Sciatic nerve (tissue), 2 donors: ENCODE results near the gene LRRC1. TPM values are rescaled to one million over a fixed set of nuclear protein-coding genes. Genes with fewer than 3 reads are reported as not detected.

ENCODE experiments used
- ATAC-seq: fragments of 200-7000 bp; cut with Tn5 transposase; one replicate; pipeline ENCODE4 v1.9.1; 2020; ENCODE audit warnings: mild to moderate bottlenecking, moderate library complexity
- DNase-seq: peaks from one replicate; pipeline ENCODE4 v3.0.0-alpha.2; 2020; ENCODE audit warnings: low spot score
- intact Hi-C: fragments of 100-400 bp; cut with DNase I; formaldehyde crosslinking; loops from one replicate; pipeline ENCODE4 v1.14.2; 2022
- total RNA-seq: library from RNA; stranded (reverse); fragmentation: NEBNext Ultra II Directional; extraction: Animal tissue kit (Norgen Biotek cat#: 25700); gene quantifications from one replicate; pipeline ENCODE4 v1.2.1, GENCODE V29; 2021
- donor health status: DM: no; HTN: no; CAD: no.
- donor health status: DM: no; HTN: no; CAD: no.

LRRC1 gene
- total RNA-seq, 1 donor from 2014 or later, result 19.5 TPM

- DNase-seq (no peak), ATAC-seq (no peak)
- intact Hi-C loops, result no loop called here
These were observed 167.0 kb downstream of the LRRC1 start for GRCh38 chr6:53961679-53962370.

- intact Hi-C loops, result no loop called here
- no peak for DNase-seq
These were observed 167.8 kb downstream of the LRRC1 start for GRCh38 chr6:53962646-53963045.

GRCh38 chr6:53967415-53967814 is 172.6 kb downstream of the LRRC1 start:
- DNase-seq (no peak), ATAC-seq (no peak)
- intact Hi-C loops, result no loop called here

More at GRCh38 chr6:53962646-53963045, 167.8 kb downstream of the LRRC1 start:
- no peak for ATAC-seq

Other genes starting within 250 kb of the LRRC1 start
- 34.9 TPM for gene GCLC, start 249.9 kb upstream of the LRRC1 start, total RNA-seq
- gene KLHL31, start 129.2 kb upstream of the LRRC1 start, total RNA-seq, result 1.2 TPM